HCT116 (cell line): ENCODE results near the gene INF2. TPM values are rescaled to one million over a fixed set of nuclear protein-coding genes. Genes with fewer than 3 reads are reported as not detected.

Experiments
- ATAC-seq: fragments of 200-7000 bp; cut with Tn5 transposase; 2 replicates; pipeline ENCODE4 v1.9.1; 2020; ENCODE audit warnings: mild to moderate bottlenecking, moderate library complexity
- BruUV-seq: library from RNA; stranded (reverse); fragments of 400-500 nt; replicated peaks from 2 replicates; lab custom pipeline; 2021; lab: Mats Ljungman, UMichigan
- CTCF ChIA-PET: fragments of 300-600 bp; sonication (Branson Sonifier 250); formaldehyde crosslinking; loops from one replicate; lab custom pipeline; 2021; ENCODE audit warnings: antibody characterized with exemption; lab: Charles Lee
- POLR2A ChIA-PET: fragments of 300-600, 350-600 bp; sonication (Branson Sonifier 250); formaldehyde crosslinking; loops from one replicate; lab custom pipeline; 2021; ENCODE audit warnings: antibody characterized with exemption; lab: Charles Lee
- RAD21 ChIA-PET, 2 experiments: fragments of 300-600 bp; sonication (Branson Sonifier 250); formaldehyde crosslinking; loops; one replicate each; lab custom pipeline; 2023; ENCODE audit warnings: low total read pairs in 2 of 2; ENCODE audit not compliant: uncharacterized antibody in 2 of 2, unreplicated experiment in 2 of 2, low non-redundant PET in 1 of 2; lab: Charles Lee
- DNase-seq: peaks from one replicate; pipeline ENCODE4 v3.0.0-alpha.2; 2010; ENCODE audit warnings: low read depth, low spot score
- H2AFZ ChIP-seq: fragments of 200-600 bp; shearing (Covaris generic), sonication (generic); 2 replicates; pipeline ENCODE4 v1.6.1; 2017; ENCODE audit warnings: low read depth, mixed run types, mixed read lengths, antibody characterized with exemption, low read length; ENCODE audit not compliant: poor library complexity, severe bottlenecking
- H3K27ac ChIP-seq: 2 replicates; pipeline ENCODE4 v1.5.1; 2012; ENCODE audit warnings: low read depth, low read length
- H3K27me3 ChIP-seq: fragments of 200-600 bp; sonication (generic); 2 replicates; pipeline ENCODE4 v1.6.1; 2016; ENCODE audit warnings: mixed run types, low read length, mixed read lengths; ENCODE audit not compliant: insufficient read depth
- H3K36me3 ChIP-seq, 2 experiments: fragments of 200-500 bp in 1 of 2; fragments of 200-600 bp in 1 of 2; sonication (Bioruptor generic) in 1 of 2; sonication (generic) in 1 of 2; 2 replicates each; pipeline versions ENCODE4 v1.5.1 to v1.6.1; 2014 to 2016; ENCODE audit warnings: low read length in 2 of 2, inconsistent platforms in 1 of 2, mixed read lengths in 1 of 2, mixed run types in 1 of 2; ENCODE audit not compliant: insufficient read depth in 2 of 2, control insufficient read depth in 1 of 2
- H3K4me1 ChIP-seq, 2 experiments: fragments of 200-600 bp in 1 of 2; sonication (generic) in 1 of 2; 2 replicates each; pipeline versions ENCODE4 v1.5.1 to v1.6.1; 2012 to 2017; ENCODE audit warnings: low read length in 2 of 2, inconsistent platforms in 1 of 2, mild to moderate bottlenecking in 1 of 2, mixed read lengths in 1 of 2, mixed run types in 1 of 2, moderate library complexity in 1 of 2; ENCODE audit not compliant: insufficient read depth in 2 of 2, control insufficient read depth in 1 of 2
- H3K4me2 ChIP-seq: fragments of 200-600 bp; sonication (generic); 2 replicates; pipeline ENCODE4 v1.6.1; 2017; ENCODE audit warnings: mixed run types, low read length, mixed read lengths
- H3K4me3 ChIP-seq, 2 experiments: fragments of 200-600 bp in 1 of 2; sonication (generic) in 1 of 2; replicated peaks in 1 of 2; 2 replicates each; pipeline ENCODE4 v1.5.1; 2011 to 2016; ENCODE audit warnings: low read length in 2 of 2, control low read depth in 1 of 2, low read depth in 1 of 2, mild to moderate bottlenecking in 1 of 2, mixed read lengths in 1 of 2, mixed run types in 1 of 2
- H3K79me2 ChIP-seq: fragments of 200-600 bp; sonication (generic); 2 replicates; pipeline ENCODE4 v1.6.1; 2017; ENCODE audit warnings: mild to moderate bottlenecking, mixed run types, low read length, moderate library complexity, mixed read lengths; ENCODE audit not compliant: insufficient read depth
- H3K9ac ChIP-seq: fragments of 200-600 bp; sonication (generic); 2 replicates; pipeline ENCODE4 v1.6.1; 2016; ENCODE audit warnings: low read length, mixed read lengths
- H3K9me2 ChIP-seq: fragments of 200-600 bp; sonication (generic), shearing (Covaris generic); 2 replicates; pipeline ENCODE4 v1.6.1; 2017; ENCODE audit warnings: mixed run types, mild to moderate bottlenecking, moderate library complexity; ENCODE audit not compliant: insufficient read depth
- H3K9me3 ChIP-seq, 2 experiments: fragments of 200-500 bp in 1 of 2; fragments of 200-600 bp in 1 of 2; sonication (Bioruptor generic) in 1 of 2; sonication (generic) in 1 of 2; 2 replicates each; pipeline ENCODE4 v1.6.1; 2014 to 2017; ENCODE audit warnings: low read length in 2 of 2, mixed read lengths in 2 of 2, inconsistent platforms in 1 of 2, low read depth in 1 of 2, mild to moderate bottlenecking in 1 of 2, mixed run types in 1 of 2, moderate library complexity in 1 of 2; ENCODE audit not compliant: control insufficient read depth in 1 of 2, insufficient read depth in 1 of 2
- H4K20me1 ChIP-seq: fragments of 200-600 bp; sonication (generic), shearing (Covaris generic); 2 replicates; pipeline ENCODE4 v1.6.1; 2017; ENCODE audit warnings: mixed run types, mild to moderate bottlenecking, moderate library complexity; ENCODE audit not compliant: insufficient read depth
- ATF3 ChIP-seq: IDR thresholded peaks from 2 replicates; pipeline ENCODE4 v1.6.1; 2012
- CBX3 ChIP-seq: IDR thresholded peaks from 2 replicates; pipeline ENCODE4 v1.6.1; 2012; ENCODE audit warnings: low read depth
- CEBPB ChIP-seq: IDR thresholded peaks from 2 replicates; pipeline ENCODE4 v1.6.1; 2012; ENCODE audit warnings: low read depth
- CTCF ChIP-seq, 3 experiments: fragments of 200-600 bp in 1 of 3; sonication (generic) in 1 of 3; IDR thresholded peaks in 2 of 3; conservative IDR thresholded peaks in 1 of 3; 2 replicates each; pipeline ENCODE4 v1.5.1; 2012 to 2017; ENCODE audit warnings: low read depth in 2 of 3, low read length in 2 of 3, antibody characterized with exemption in 1 of 3, borderline replicate concordance in 1 of 3, control low read depth in 1 of 3, mild to moderate bottlenecking in 1 of 3, mixed read lengths in 1 of 3, mixed run types in 1 of 3, moderate library complexity in 1 of 3; ENCODE audit not compliant: insufficient read depth in 1 of 3
- EGR1 ChIP-seq: IDR thresholded peaks from 2 replicates; pipeline ENCODE4 v1.6.1; 2012; ENCODE audit warnings: low read depth
- EZH2phosphoT487 ChIP-seq: fragments of 200-600 bp; IDR thresholded peaks from 2 replicates; pipeline ENCODE4 v1.6.1; 2018; ENCODE audit warnings: antibody characterized with exemption, borderline replicate concordance
- POLR2A ChIP-seq: IDR thresholded peaks from 2 replicates; pipeline ENCODE4 v1.7.0; 2011; ENCODE audit warnings: borderline replicate concordance; ENCODE audit not compliant: insufficient read depth, insufficient read length; ENCODE audit errors: extremely low read depth
- RAD21 ChIP-seq: IDR thresholded peaks from 2 replicates; pipeline ENCODE4 v1.6.1; 2012; ENCODE audit warnings: low read depth, mild to moderate bottlenecking
- SP1 ChIP-seq: IDR thresholded peaks from 2 replicates; pipeline ENCODE4 v1.6.1; 2012; ENCODE audit warnings: low read depth
- SRF ChIP-seq: IDR thresholded peaks from 2 replicates; pipeline ENCODE4 v1.6.1; 2012; ENCODE audit warnings: low read depth
- TCF7L2 ChIP-seq: IDR thresholded peaks from 2 replicates; pipeline ENCODE4 v1.7.0; 2011; ENCODE audit warnings: borderline replicate concordance, inconsistent platforms; ENCODE audit not compliant: insufficient read depth, insufficient read length; ENCODE audit errors: extremely low read depth
- ZFX ChIP-seq: fragments of 450-650 bp; IDR thresholded peaks from 2 replicates; pipeline ENCODE4 v1.6.1; 2017
- ZNF274 ChIP-seq: fragments of 200-500 bp; sonication (Bioruptor generic); IDR thresholded peaks from 2 replicates; pipeline ENCODE4 v1.6.1; 2014; ENCODE audit warnings: mild to moderate bottlenecking, low read depth, low read length, inconsistent platforms
- intact Hi-C: fragments of 100-400 bp; cut with micrococcal nuclease; formaldehyde crosslinking; loops from 2 replicates; pipeline ENCODE4 v1.10.0; 2022
- total RNA-seq: library from RNA; stranded (reverse); gene quantifications from one replicate; pipeline ENCODE4 v1.2.1, GENCODE V29; 2021; ENCODE audit not compliant: unreplicated experiment
- TF ChIP-seq, protein P1 (sequence below): IDR thresholded peaks from 2 replicates; pipeline ENCODE4 v1.6.1; 2012; ENCODE audit warnings: low read depth

INF2 gene
- total RNA-seq, 1 experiment from 2014 or later, result 95.8 TPM

- no TSS peak for BruUV-seq
- no peak for DNase-seq
- H2AFZ ChIP-seq, result no peak overlapping the region
- CTCF ChIA-PET, result no interaction called here
- intact Hi-C loops, result no loop called here
- H3K79me2 ChIP-seq, result no peaks in the 10 kb centered on the region
- TF ChIP-seq EZH2phosphoT487 (no peak), ATF3 (no peak), ZNF274 (no peak), CBX3 (no peak), ZFX (no peak), SP1 (no peak), SRF (no peak), POLR2A (no peak), TCF7L2 (no peak), CTCF (IDR thresholded peaks at IDR 0.05 in 2 of 3, conservative IDR thresholded peaks at IDR 0.05 in 1 of 3; ENCODE audit: borderline replicate concordance in 1 of 3, insufficient read depth in 1 of 3, low read depth in 2 of 3, low read length in 2 of 3) (no peak), CEBPB (no peak), RAD21 (no peak), EGR1 (no peak)
- TF ChIP-seq, protein P1, sequence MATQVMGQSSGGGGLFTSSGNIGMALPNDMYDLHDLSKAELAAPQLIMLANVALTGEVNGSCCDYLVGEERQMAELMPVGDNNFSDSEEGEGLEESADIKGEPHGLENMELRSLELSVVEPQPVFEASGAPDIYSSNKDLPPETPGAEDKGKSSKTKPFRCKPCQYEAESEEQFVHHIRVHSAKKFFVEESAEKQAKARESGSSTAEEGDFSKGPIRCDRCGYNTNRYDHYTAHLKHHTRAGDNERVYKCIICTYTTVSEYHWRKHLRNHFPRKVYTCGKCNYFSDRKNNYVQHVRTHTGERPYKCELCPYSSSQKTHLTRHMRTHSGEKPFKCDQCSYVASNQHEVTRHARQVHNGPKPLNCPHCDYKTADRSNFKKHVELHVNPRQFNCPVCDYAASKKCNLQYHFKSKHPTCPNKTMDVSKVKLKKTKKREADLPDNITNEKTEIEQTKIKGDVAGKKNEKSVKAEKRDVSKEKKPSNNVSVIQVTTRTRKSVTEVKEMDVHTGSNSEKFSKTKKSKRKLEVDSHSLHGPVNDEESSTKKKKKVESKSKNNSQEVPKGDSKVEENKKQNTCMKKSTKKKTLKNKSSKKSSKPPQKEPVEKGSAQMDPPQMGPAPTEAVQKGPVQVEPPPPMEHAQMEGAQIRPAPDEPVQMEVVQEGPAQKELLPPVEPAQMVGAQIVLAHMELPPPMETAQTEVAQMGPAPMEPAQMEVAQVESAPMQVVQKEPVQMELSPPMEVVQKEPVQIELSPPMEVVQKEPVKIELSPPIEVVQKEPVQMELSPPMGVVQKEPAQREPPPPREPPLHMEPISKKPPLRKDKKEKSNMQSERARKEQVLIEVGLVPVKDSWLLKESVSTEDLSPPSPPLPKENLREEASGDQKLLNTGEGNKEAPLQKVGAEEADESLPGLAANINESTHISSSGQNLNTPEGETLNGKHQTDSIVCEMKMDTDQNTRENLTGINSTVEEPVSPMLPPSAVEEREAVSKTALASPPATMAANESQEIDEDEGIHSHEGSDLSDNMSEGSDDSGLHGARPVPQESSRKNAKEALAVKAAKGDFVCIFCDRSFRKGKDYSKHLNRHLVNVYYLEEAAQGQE, result no peak
- H3K36me3 ChIP-seq, result no peaks in the 10 kb centered on the region
- POLR2A ChIA-PET, result no interaction called here
- RAD21 ChIA-PET, result no interaction called here
- H3K9me3 ChIP-seq, result no peaks in the 10 kb centered on the region
- no peaks in the 10 kb centered on the region for H3K27me3 ChIP-seq
- no peak overlapping the region for H3K4me2 ChIP-seq
- no peaks in the 10 kb centered on the region for H4K20me1 ChIP-seq
- H3K4me3 ChIP-seq, result no peak overlapping the region
- H3K9me2 ChIP-seq, result no peaks in the 10 kb centered on the region
- no peak for ATAC-seq
- H3K27ac ChIP-seq, result no peak overlapping the region
- no peaks in the 10 kb centered on the region for H3K4me1 ChIP-seq
- no peak overlapping the region for H3K9ac ChIP-seq
Measured at GRCh38 chr14:104739546-104740516, 50.4 kb downstream of the INF2 start.
